HUDEP-2 (cell line): ENCODE data around the gene CRB2.
"Not testable (repeated sequence)": the region's sequence is repeated elsewhere in the genome, so short reads cannot be mapped to it uniquely, and the experiment has no call there.

Source experiments
- DNase-seq, 76 experiments: peaks; one replicate each; lab custom pipeline; 2025; ENCODE audit not compliant: unreplicated experiment in 76 of 76; lab: John Stamatoyannopoulos, UW

The CRB2 gene

GRCh38 chr9:123327697-123328100 is 28.3 kb upstream of the CRB2 start:
- no peak for DNase-seq

GRCh38 chr9:123329329-123329955 is 26.6 kb upstream of the CRB2 start:
- DNase-seq, result peak in 72 of 76 experiments; percentile 20 to 88 (median 70)

- DNase-seq, result no peak
Observed at GRCh38 chr9:123331346-123332060, 24.5 kb upstream of the CRB2 start.

GRCh38 chr9:123333058-123333669 is 22.8 kb upstream of the CRB2 start:
- not testable (repeated sequence) for DNase-seq

- no peak for DNase-seq
Observed at GRCh38 chr9:123334639-123335038, 21.4 kb upstream of the CRB2 start.

GRCh38 chr9:123335193-123335985 is 20.6 kb upstream of the CRB2 start:
- peak in 20 of 76 experiments; percentile 8 to 51 (median 22) for DNase-seq

GRCh38 chr9:123335986-123336329 is 20.0 kb upstream of the CRB2 start:
- DNase-seq, result no peak

GRCh38 chr9:123336449-123336848 is 19.5 kb upstream of the CRB2 start:
- DNase-seq, result peak in 69 of 76 experiments; percentile 20 to 81 (median 64)

GRCh38 chr9:123336959-123337358 is 19.0 kb upstream of the CRB2 start:
- no peak for DNase-seq

GRCh38 chr9:123337971-123338370 is 18.0 kb upstream of the CRB2 start:
- DNase-seq, result peak in 1 of 76 experiments; percentile 32

- DNase-seq, result peak in 69 of 76 experiments; percentile 24 to 90 (median 52)
Observed at GRCh38 chr9:123338710-123339665, 17.0 kb upstream of the CRB2 start.

GRCh38 chr9:123339666-123340510 is 16.1 kb upstream of the CRB2 start:
- DNase-seq, result peak in 3 of 76 experiments; percentile 9 to 33 (median 17)

- no peak for DNase-seq
Observed at GRCh38 chr9:123341816-123342215, 14.2 kb upstream of the CRB2 start.

GRCh38 chr9:123342247-123342646 is 13.8 kb upstream of the CRB2 start:
- DNase-seq, result no peak

GRCh38 chr9:123343443-123344191 is 12.4 kb upstream of the CRB2 start:
- DNase-seq, result peak in 55 of 76 experiments; percentile 8 to 80 (median 36)

GRCh38 chr9:123344192-123344949 is 11.6 kb upstream of the CRB2 start:
- peak in 1 of 76 experiments; percentile 17 for DNase-seq

GRCh38 chr9:123345567-123345955 is 10.4 kb upstream of the CRB2 start:
- peak in 1 of 76 experiments; percentile 25 for DNase-seq

- DNase-seq, result no peak
Observed at GRCh38 chr9:123346026-123346425, 10.0 kb upstream of the CRB2 start.
